Nephron (organoid): Measurements from ENCODE around the gene PLCL1.
A peak's percentile ranks its signal among the peaks of the same experiment; 100 is the strongest.

Experiments used
- H3K27ac Mint-ChIP-seq, 3 experiments: 2 replicates each; pipeline ENCODE4 v1.8.0; 2020; ENCODE audit warnings: mixed read lengths in 3 of 3, mild to moderate bottlenecking in 2 of 3, moderate library complexity in 1 of 3
- H3K27me3 Mint-ChIP-seq: 2 replicates; pipeline ENCODE4 v1.8.0; 2021; ENCODE audit warnings: low read depth, mild to moderate bottlenecking, moderate library complexity, mixed read lengths
- H3K36me3 Mint-ChIP-seq: 2 replicates; pipeline ENCODE4 v1.8.0; 2020; ENCODE audit warnings: low read depth, mixed read lengths
- H3K4me1 Mint-ChIP-seq: 2 replicates; pipeline ENCODE4 v1.8.0; 2020; ENCODE audit warnings: mixed read lengths
- H3K4me3 Mint-ChIP-seq, 3 experiments: 2 replicates each; pipeline ENCODE4 v1.8.0; 2020; ENCODE audit warnings: mild to moderate bottlenecking in 3 of 3, mixed read lengths in 3 of 3, moderate library complexity in 2 of 3
- H3K9me3 Mint-ChIP-seq: 2 replicates; pipeline ENCODE4 v1.8.0; 2020; ENCODE audit warnings: mixed read lengths
- TF ChIP-seq, protein P1 (sequence below), 3 experiments: fragments of 200-600 bp; sonication (generic); IDR thresholded peaks; one replicate each; pipeline ENCODE4 v1.5.0; 2021; ENCODE audit warnings: antibody characterized with exemption in 3 of 3; ENCODE audit not compliant: unreplicated experiment in 3 of 3

Gene PLCL1

DNA sequence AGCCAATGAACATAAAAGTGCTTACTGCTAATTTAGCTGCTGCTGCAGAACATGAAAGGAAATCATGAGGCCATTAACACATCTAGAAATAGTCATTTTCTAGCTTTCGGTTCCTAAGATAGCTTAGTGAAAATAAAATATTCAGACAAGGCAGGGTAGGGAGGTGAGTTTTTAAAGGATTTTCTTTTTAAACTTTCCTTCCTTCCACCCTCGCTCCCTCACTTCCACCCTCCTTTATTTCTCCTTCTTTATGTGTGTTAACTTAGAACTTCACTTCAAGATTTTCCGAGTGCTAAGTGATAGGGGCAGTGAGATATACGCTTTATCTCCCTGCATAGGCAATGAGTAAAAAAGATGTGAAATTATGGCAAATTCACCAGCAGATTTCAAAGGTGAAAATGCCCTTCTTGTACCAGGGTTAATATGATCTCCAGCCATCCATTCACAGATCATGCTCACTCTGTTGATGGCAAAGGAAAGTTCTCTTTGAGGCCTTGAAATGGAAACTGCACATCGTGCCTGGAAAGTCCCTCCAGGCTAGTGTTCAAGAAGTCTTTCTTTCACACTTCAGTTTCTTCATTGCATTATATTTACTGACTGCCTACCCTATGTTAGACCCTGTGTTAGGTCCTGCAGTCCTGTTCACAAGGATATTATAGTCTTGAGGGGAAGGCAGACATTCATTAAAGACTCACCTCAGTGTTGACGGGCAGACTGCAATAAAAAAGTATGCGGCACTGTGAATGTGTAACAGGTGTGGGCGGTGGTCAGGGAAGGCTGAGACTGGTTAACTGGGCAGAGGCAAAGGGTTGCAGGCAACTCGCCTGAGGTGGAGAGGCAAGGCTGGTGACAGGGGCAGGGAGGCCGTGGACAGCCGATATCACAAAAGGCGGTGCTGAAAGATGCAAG lies 200.8 kb downstream of the PLCL1 start:
- Mint-ChIP-seq H3K4me1 (peaks cover 23% of the 10 kb centered on the region), H3K4me3 (peak overlapping the region in 1 of 3 experiments; percentile 45), H3K9me3 (peaks cover 4% of the 10 kb centered on the region), H3K36me3 (no peaks in the 10 kb centered on the region), H3K27ac (peak overlapping the region; percentile 18 to 73 (median 39)), H3K27me3 (no peaks in the 10 kb centered on the region)
- TF ChIP-seq, protein P1, sequence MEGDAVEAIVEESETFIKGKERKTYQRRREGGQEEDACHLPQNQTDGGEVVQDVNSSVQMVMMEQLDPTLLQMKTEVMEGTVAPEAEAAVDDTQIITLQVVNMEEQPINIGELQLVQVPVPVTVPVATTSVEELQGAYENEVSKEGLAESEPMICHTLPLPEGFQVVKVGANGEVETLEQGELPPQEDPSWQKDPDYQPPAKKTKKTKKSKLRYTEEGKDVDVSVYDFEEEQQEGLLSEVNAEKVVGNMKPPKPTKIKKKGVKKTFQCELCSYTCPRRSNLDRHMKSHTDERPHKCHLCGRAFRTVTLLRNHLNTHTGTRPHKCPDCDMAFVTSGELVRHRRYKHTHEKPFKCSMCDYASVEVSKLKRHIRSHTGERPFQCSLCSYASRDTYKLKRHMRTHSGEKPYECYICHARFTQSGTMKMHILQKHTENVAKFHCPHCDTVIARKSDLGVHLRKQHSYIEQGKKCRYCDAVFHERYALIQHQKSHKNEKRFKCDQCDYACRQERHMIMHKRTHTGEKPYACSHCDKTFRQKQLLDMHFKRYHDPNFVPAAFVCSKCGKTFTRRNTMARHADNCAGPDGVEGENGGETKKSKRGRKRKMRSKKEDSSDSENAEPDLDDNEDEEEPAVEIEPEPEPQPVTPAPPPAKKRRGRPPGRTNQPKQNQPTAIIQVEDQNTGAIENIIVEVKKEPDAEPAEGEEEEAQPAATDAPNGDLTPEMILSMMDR (IDR thresholded peaks at IDR 0.05; ENCODE audit: unreplicated experiment in 3 of 3) = no peak

DNA sequence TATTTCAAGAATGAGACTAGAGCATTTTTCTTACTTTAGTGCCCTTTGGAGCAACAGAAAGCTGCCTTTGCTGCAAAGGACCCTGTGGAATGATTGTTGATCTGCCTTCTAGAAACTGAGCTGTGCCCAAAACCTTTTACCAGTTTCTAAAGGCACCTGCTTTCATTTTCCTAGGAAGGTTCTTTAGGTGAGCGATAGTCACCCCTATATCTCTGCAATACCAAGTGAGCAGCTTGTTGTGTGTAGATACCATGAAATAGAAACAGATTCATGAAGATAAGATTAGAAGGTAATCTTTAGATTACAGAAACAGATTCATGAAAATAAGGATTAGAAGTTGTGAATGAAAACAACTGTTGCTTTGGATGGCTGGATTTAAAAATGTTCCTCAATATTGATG lies 202.3 kb downstream of the PLCL1 start:
- Mint-ChIP-seq H3K27me3 (no peaks in the 10 kb centered on the region), H3K27ac (no peak overlapping the region), H3K4me1 (peaks cover 23% of the 10 kb centered on the region), H3K4me3 (no peak overlapping the region), H3K9me3 (peaks cover 14% of the 10 kb centered on the region), H3K36me3 (no peaks in the 10 kb centered on the region)
- TF ChIP-seq, protein P1 (IDR thresholded peaks at IDR 0.05; ENCODE audit: unreplicated experiment in 3 of 3) = no peak

DNA sequence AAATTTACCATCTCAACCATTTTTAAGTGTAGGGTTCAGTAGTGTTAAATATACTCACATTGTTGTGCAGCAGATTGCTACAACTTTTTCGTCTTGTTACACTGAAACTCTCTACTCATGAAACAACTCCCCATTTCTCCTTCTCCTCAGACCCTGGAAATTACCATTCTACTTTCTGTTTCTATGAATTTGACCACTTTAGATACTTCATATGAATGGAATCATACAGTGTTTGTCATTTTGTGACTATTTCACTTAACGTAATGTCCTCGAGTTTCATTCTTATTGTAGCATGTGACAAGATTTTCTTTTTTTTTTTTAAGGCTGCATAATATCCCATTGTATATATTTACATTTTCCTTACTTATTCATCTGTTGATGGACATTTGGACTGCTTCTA lies 203.8 kb downstream of the PLCL1 start:
- Mint-ChIP-seq H3K9me3 (peaks cover 16% of the 10 kb centered on the region), H3K4me3 (no peak overlapping the region), H3K27ac (no peak overlapping the region), H3K27me3 (no peaks in the 10 kb centered on the region), H3K36me3 (no peaks in the 10 kb centered on the region), H3K4me1 (peaks cover 23% of the 10 kb centered on the region)
- TF ChIP-seq, protein P1 (IDR thresholded peaks at IDR 0.05; ENCODE audit: unreplicated experiment in 3 of 3) = no peak

DNA sequence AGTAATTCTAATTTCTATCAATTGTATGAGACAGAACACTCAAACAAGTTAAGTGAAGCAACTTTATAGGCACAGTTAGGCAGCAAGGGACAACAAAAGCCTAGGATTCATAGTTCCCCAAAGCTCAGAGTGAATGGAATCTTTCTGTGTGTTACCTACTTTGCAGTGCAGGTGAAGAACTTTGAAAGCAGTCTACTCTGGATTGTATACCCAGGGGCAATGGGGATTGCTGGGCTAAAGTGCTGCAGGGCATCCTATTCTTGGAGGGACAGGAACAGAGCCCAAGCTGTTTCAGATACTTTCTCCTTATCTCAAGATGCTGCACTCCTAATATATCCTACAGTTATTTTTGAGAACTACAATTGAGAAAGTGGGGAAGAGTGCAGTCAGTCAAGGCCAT lies 207.6 kb downstream of the PLCL1 start:
- Mint-ChIP-seq H3K27ac (no peak overlapping the region), H3K36me3 (no peaks in the 10 kb centered on the region), H3K9me3 (peaks cover 16% of the 10 kb centered on the region), H3K4me1 (no peaks in the 10 kb centered on the region), H3K4me3 (no peak overlapping the region), H3K27me3 (no peaks in the 10 kb centered on the region)
- TF ChIP-seq, protein P1 (IDR thresholded peaks at IDR 0.05; ENCODE audit: unreplicated experiment in 3 of 3) = no peak

DNA sequence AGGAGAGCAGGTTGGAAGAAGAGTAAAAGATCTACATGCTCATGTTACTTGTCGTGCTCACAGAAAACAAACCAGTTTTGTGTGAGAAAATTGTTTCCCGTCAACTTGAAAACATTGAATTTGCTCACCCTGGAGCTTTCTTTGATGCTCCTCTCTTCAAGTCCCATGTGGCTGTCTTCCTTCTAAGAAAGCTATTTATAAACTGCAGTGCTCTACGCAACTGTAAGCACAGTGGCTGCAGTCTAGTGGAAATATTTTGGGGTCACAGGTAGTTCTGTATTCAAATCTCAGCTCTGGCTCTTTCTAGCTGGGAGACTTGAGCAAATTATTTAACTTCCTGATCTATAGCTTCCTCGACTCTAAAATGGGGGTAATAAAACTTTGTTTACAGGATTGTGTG lies 211.8 kb downstream of the PLCL1 start:
- Mint-ChIP-seq H3K27ac (no peak overlapping the region), H3K4me1 (no peaks in the 10 kb centered on the region), H3K4me3 (no peak overlapping the region), H3K27me3 (no peaks in the 10 kb centered on the region), H3K36me3 (no peaks in the 10 kb centered on the region), H3K9me3 (peaks cover 14% of the 10 kb centered on the region)
- TF ChIP-seq, protein P1 (IDR thresholded peaks at IDR 0.05; ENCODE audit: unreplicated experiment in 3 of 3) = no peak

DNA sequence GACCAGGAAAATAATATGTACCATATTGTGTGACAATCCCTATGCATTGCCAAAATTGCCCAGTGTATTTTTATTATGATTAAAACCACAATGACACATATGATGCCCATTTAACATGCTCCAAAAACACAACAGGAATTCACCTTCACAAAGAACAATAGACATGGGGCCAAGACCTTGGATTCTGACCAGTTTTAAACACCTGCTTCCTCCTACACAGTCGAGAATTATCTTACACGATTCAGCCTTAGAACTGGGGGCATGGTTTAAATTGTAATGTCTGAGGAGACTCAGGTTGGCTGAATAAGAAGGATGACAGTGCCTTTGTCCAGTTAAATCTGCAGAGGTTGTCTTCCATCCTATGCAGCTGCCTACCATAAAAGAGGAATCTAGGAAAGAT lies 212.7 kb downstream of the PLCL1 start:
- H3K4me1 Mint-ChIP-seq = no peaks in the 10 kb centered on the region
- peaks cover 9% of the 10 kb centered on the region for H3K9me3 Mint-ChIP-seq
- no peak overlapping the region for H3K27ac Mint-ChIP-seq
- no peaks in the 10 kb centered on the region for H3K36me3 Mint-ChIP-seq
- no peak overlapping the region for H3K4me3 Mint-ChIP-seq
- no peaks in the 10 kb centered on the region for H3K27me3 Mint-ChIP-seq
- TF ChIP-seq, protein P1 (IDR thresholded peaks at IDR 0.05; ENCODE audit: unreplicated experiment in 3 of 3) = no peak
